Transverse colon (tissue), 4 donors: Measurements from ENCODE around the gene RALGAPA1.

Experiments
- CTCF ChIP-seq, 5 experiments: fragments of 200-600 bp in 3 of 5; fragments of 450-650 bp in 2 of 5; sonication (generic) in 3 of 5; IDR thresholded peaks; 1 replicate in 2 of 5; 2 replicates in 3 of 5; pipeline ENCODE4 v1.5.1; 2016 to 2017; ENCODE audit warnings: antibody characterized with exemption in 5 of 5, inconsistent platforms in 3 of 5, mild to moderate bottlenecking in 2 of 5, moderate library complexity in 1 of 5
- EP300 ChIP-seq: sonication (generic); formaldehyde crosslinking; IDR thresholded peaks from one replicate; pipeline ENCODE4 v1.6.1; 2017; ENCODE audit warnings: antibody characterized with exemption, low read depth
- POLR2A ChIP-seq: fragments of 450-650 bp; IDR thresholded peaks from one replicate; pipeline ENCODE4 v1.6.1; 2016; ENCODE audit warnings: antibody characterized with exemption, mild to moderate bottlenecking, moderate library complexity
- POLR2AphosphoS5 ChIP-seq, 3 donors: sonication (generic); formaldehyde crosslinking; IDR thresholded peaks; one replicate each; pipeline ENCODE4 v1.6.1; 2016; ENCODE audit warnings: antibody characterized with exemption in 3 of 3

- TF ChIP-seq CTCF (IDR thresholded peaks at IDR 0.05), result no peak
- TF ChIP-seq POLR2A, result no peak
- no peak for TF ChIP-seq EP300
- no peak for TF ChIP-seq POLR2AphosphoS5 (IDR thresholded peaks at IDR 0.05)
Observed at GRCh38 chr14:35725930-35726329, 83.2 kb downstream of the RALGAPA1 start.
